Gastrocnemius medialis (tissue), 4 donors: Measurements from ENCODE around the gene CHKA. TPM values are rescaled to one million over a fixed set of nuclear protein-coding genes. Genes with fewer than 3 reads are reported as not detected.
A peak's percentile ranks its signal among the peaks of the same experiment; 100 is the strongest.

ENCODE experiments used
- ATAC-seq, 2 donors: fragments of 150-250 bp; one replicate each; pipeline ENCODE4 v1.9.1; 2016
- DNase-seq, 2 donors: peaks; one replicate each; pipeline ENCODE4 v3.0.0-alpha.2; 2019
- H3K27ac ChIP-seq, 4 donors: fragments of 200-600 bp; sonication (generic); 1 replicate in 1 of 4; 2 replicates in 3 of 4; pipeline ENCODE4 v1.5.1; 2016 to 2018; ENCODE audit warnings: mild to moderate bottlenecking in 2 of 4, moderate library complexity in 1 of 4
- H3K27me3 ChIP-seq, 3 donors: fragments of 200-600 bp; sonication (generic) in 2 of 3; 1 replicate in 1 of 3; 2 replicates in 2 of 3; pipeline versions ENCODE4 v1.5.1 to v1.6.0; 2016 to 2019; ENCODE audit warnings: mild to moderate bottlenecking in 1 of 3, moderate library complexity in 1 of 3
- H3K36me3 ChIP-seq, 2 donors: fragments of 200-600 bp; sonication (generic) in 1 of 2; one replicate each; pipeline ENCODE4 v1.5.1; 2017 to 2018
- H3K4me1 ChIP-seq, 2 donors: fragments of 200-600 bp; sonication (generic) in 1 of 2; one replicate each; pipeline ENCODE4 v1.5.1; 2016 to 2017; ENCODE audit warnings: mild to moderate bottlenecking in 2 of 2
- H3K4me3 ChIP-seq, 4 donors: fragments of 200-600 bp; sonication (generic) in 3 of 4; 1 replicate in 1 of 4; 2 replicates in 3 of 4; pipeline ENCODE4 v1.5.1; 2016 to 2019; ENCODE audit warnings: mild to moderate bottlenecking in 2 of 4
- H3K9me3 ChIP-seq, 3 donors: fragments of 200-600 bp; sonication (generic) in 2 of 3; 1 replicate in 1 of 3; 2 replicates in 2 of 3; pipeline ENCODE4 v1.5.1; 2016 to 2019
- CTCF ChIP-seq, 5 experiments: fragments of 450-650 bp in 3 of 5; fragments of 200-600 bp in 2 of 5; sonication (generic) in 2 of 5; IDR thresholded peaks in 4 of 5; conservative IDR thresholded peaks in 1 of 5; 1 replicate in 4 of 5; 2 replicates in 1 of 5; pipeline ENCODE4 v1.5.1; 2016 to 2019; ENCODE audit warnings: antibody characterized with exemption in 5 of 5, mild to moderate bottlenecking in 3 of 5, moderate library complexity in 3 of 5
- POLR2A ChIP-seq, 2 donors: fragments of 450-650 bp; IDR thresholded peaks; one replicate each; pipeline ENCODE4 v1.6.1; 2017; ENCODE audit warnings: antibody characterized with exemption in 2 of 2, mild to moderate bottlenecking in 2 of 2, moderate library complexity in 2 of 2
- in situ Hi-C, 4 donors: fragments of 200-750 bp; cut with MboI; loops; one replicate each; pipeline versions ENCODE4 v1.15.0 to v1.8.0; 2017; ENCODE audit warnings: low sequenced_read_pairs in 4 of 4
- intact Hi-C: fragments of 100-400 bp; cut with DNase I; formaldehyde crosslinking; loops from one replicate; pipeline ENCODE4 v1.15.1; 2023; ENCODE audit warnings: low total_unique reads
- total RNA-seq, 4 donors: library from RNA; depleted of rRNA; stranded (reverse); fragments of >200 nt; gene quantifications; one replicate each; pipeline versions ENCODE4 v1.1.0 to v1.2.3, GENCODE V29; 2016

CHKA gene
- total RNA-seq, 4 donors from 2014 or later: 7.3 to 20.9 (median 12.3) TPM

- in situ Hi-C loops (no loop called here), intact Hi-C loops (no loop called here)
- Histone ChIP-seq H3K9me3 (no peaks in the 10 kb centered on the region), H3K27me3 (no peaks in the 10 kb centered on the region), H3K4me1 (peaks cover 0 to 10% of the 10 kb centered on the region in 2 donors), H3K27ac (peak overlapping the region in 1 of 4 donors; percentile 9), H3K36me3 (no peaks in the 10 kb centered on the region), H3K4me3 (no peak overlapping the region)
- peak; percentile 60 to 66 for DNase-seq
- peak; percentile 62 for ATAC-seq
- TF ChIP-seq POLR2A (IDR thresholded peaks at IDR 0.05): no peak
- no peak for TF ChIP-seq CTCF (IDR thresholded peaks at IDR 0.05 in 4 of 5, conservative IDR thresholded peaks at IDR 0.05 in 1 of 5)
These were observed 24.9 kb upstream of the CHKA start for GRCh38 chr11:68146010-68146540.

GRCh38 chr11:68145120-68145866, 24.1 kb upstream of the CHKA start:
- ATAC-seq: no peak
- H3K27me3 ChIP-seq: no peaks in the 10 kb centered on the region
- H3K36me3 ChIP-seq: no peaks in the 10 kb centered on the region
- no peaks in the 10 kb centered on the region for H3K9me3 ChIP-seq
- intact Hi-C loops: no loop called here
- no peak for TF ChIP-seq POLR2A (IDR thresholded peaks at IDR 0.05)
- TF ChIP-seq CTCF (IDR thresholded peaks at IDR 0.05 in 4 of 5, conservative IDR thresholded peaks at IDR 0.05 in 1 of 5): no peak
- no peak overlapping the region for H3K27ac ChIP-seq
- in situ Hi-C loops: no loop called here
- H3K4me3 ChIP-seq: no peak overlapping the region
- DNase-seq: no peak
- H3K4me1 ChIP-seq: peaks cover 0 to 10% of the 10 kb centered on the region in 2 donors

GRCh38 chr11:68143310-68143689, 22.1 kb upstream of the CHKA start:
- in situ Hi-C loops: no loop called here

GRCh38 chr11:68142441-68143309, 21.5 kb upstream of the CHKA start:
- Histone ChIP-seq H3K9me3 (no peaks in the 10 kb centered on the region), H3K4me3 (no peak overlapping the region), H3K4me1 (peaks cover 0 to 10% of the 10 kb centered on the region in 2 donors), H3K27me3 (no peaks in the 10 kb centered on the region), H3K36me3 (no peaks in the 10 kb centered on the region), H3K27ac (no peak overlapping the region)
- DNase-seq: no peak
- no peak for ATAC-seq
- TF ChIP-seq POLR2A (IDR thresholded peaks at IDR 0.05) (no peak), CTCF (IDR thresholded peaks at IDR 0.05 in 4 of 5, conservative IDR thresholded peaks at IDR 0.05 in 1 of 5) (no peak)
- in situ Hi-C loops (no loop called here), intact Hi-C loops (no loop called here)

More at GRCh38 chr11:68143310-68143689, 22.1 kb upstream of the CHKA start:
- no peak overlapping the region for H3K27ac ChIP-seq
- ATAC-seq (no peak), DNase-seq (no peak)
- no peaks in the 10 kb centered on the region for H3K27me3 ChIP-seq
- no peak overlapping the region for H3K4me3 ChIP-seq
- no peaks in the 10 kb centered on the region for H3K36me3 ChIP-seq
- intact Hi-C loops: no loop called here
- no peaks in the 10 kb centered on the region for H3K9me3 ChIP-seq
- no peak for TF ChIP-seq CTCF (IDR thresholded peaks at IDR 0.05 in 4 of 5, conservative IDR thresholded peaks at IDR 0.05 in 1 of 5)
- TF ChIP-seq POLR2A (IDR thresholded peaks at IDR 0.05): no peak
- H3K4me1 ChIP-seq: peaks cover 0 to 10% of the 10 kb centered on the region in 2 donors
